ENCODE data around the gene TEX29.

GRCh38 chr13:111280681-111281585, 39.5 kb upstream of the TEX29 start:
- TF ChIP-seq CTCF (IDR thresholded peaks at IDR 0.05) (no peak), POLR2A (IDR thresholded peaks at IDR 0.05) (no peak), POLR2AphosphoS5 (IDR thresholded peaks at IDR 0.05) (no peak), EP300 (IDR thresholded peaks at IDR 0.05) (no peak)
